Neural cell (in vitro differentiated cells): ENCODE results near the gene DNHD1. TPM values are rescaled to one million over a fixed set of nuclear protein-coding genes. Genes with fewer than 3 reads are reported as not detected.

Source experiments
- H2AFZ ChIP-seq: fragments of 200-600, 300-800 bp; sonication (generic), shearing (Covaris generic); 2 replicates; pipeline ENCODE4 v1.6.0; 2014; ENCODE audit warnings: low read depth, mild to moderate bottlenecking, antibody characterized with exemption, low read length, moderate library complexity
- H3F3A ChIP-seq: fragments of 200-600 bp; shearing (Covaris generic); 2 replicates; pipeline ENCODE4 v1.6.1; 2016; ENCODE audit warnings: mild to moderate bottlenecking, moderate library complexity, mixed read lengths, antibody characterized with exemption, low read length; ENCODE audit not compliant: insufficient read depth, poor library complexity, severe bottlenecking
- H3K27ac ChIP-seq: fragments of 200-600, 300-800 bp; sonication (generic), shearing (Covaris generic); 2 replicates; pipeline ENCODE4 v1.5.1; 2014; ENCODE audit warnings: mild to moderate bottlenecking, low read length, moderate library complexity
- H3K27me3 ChIP-seq: fragments of 300-800, 200-600 bp; sonication (generic), shearing (Covaris generic); 2 replicates; pipeline ENCODE4 v1.6.0; 2014; ENCODE audit warnings: mild to moderate bottlenecking, low read depth, low read length, moderate library complexity; ENCODE audit not compliant: insufficient read depth
- H3K36me3 ChIP-seq: fragments of 300-800, 200-600 bp; sonication (generic), shearing (Covaris generic); 2 replicates; pipeline ENCODE4 v1.5.1; 2014; ENCODE audit warnings: mild to moderate bottlenecking, antibody characterized with exemption, low read length, moderate library complexity; ENCODE audit not compliant: insufficient read depth
- H3K4me2 ChIP-seq: fragments of 300-800, 200-600 bp; sonication (generic), shearing (Covaris generic); 2 replicates; pipeline ENCODE4 v1.6.0; 2014; ENCODE audit warnings: mild to moderate bottlenecking, low read length
- H3K4me3 ChIP-seq: fragments of 300-800, 200-600 bp; sonication (generic), shearing (Covaris generic); 2 replicates; pipeline ENCODE4 v1.5.1; 2014; ENCODE audit warnings: mild to moderate bottlenecking, low read length, moderate library complexity
- H3K79me2 ChIP-seq: fragments of 200-600 bp; shearing (Covaris generic); replicated peaks from 2 replicates; pipeline ENCODE4 v1.6.0; 2014; ENCODE audit warnings: mild to moderate bottlenecking, low read length, moderate library complexity; ENCODE audit not compliant: insufficient read depth
- H3K9ac ChIP-seq: fragments of 300-800, 200-600 bp; sonication (generic), shearing (Covaris generic); 2 replicates; pipeline ENCODE4 v1.6.1; 2016; ENCODE audit warnings: mild to moderate bottlenecking, low read length, mixed read lengths
- H3K9me2 ChIP-seq: fragments of 200-600 bp; shearing (Covaris generic); 2 replicates; pipeline ENCODE4 v1.6.1; 2016; ENCODE audit warnings: mild to moderate bottlenecking, low read length, mixed read lengths; ENCODE audit not compliant: insufficient read depth
- H3K9me3 ChIP-seq: fragments of 200-600, 300-800 bp; sonication (generic), shearing (Covaris generic); 2 replicates; pipeline ENCODE4 v1.6.1; 2016; ENCODE audit warnings: mild to moderate bottlenecking, mixed run types, low read length, moderate library complexity, mixed read lengths
- H4K20me1 ChIP-seq: fragments of 200-600 bp; shearing (Covaris generic); 2 replicates; pipeline ENCODE4 v1.6.1; 2016; ENCODE audit warnings: mild to moderate bottlenecking, mixed run types; ENCODE audit not compliant: insufficient read depth
- EP300 ChIP-seq: fragments of 450-650 bp; conservative IDR thresholded peaks from 2 replicates; pipeline ENCODE4 v1.6.1; 2014; ENCODE audit warnings: antibody characterized with exemption, mild to moderate bottlenecking, moderate library complexity; ENCODE audit not compliant: poor library complexity, severe bottlenecking
- EZH2 ChIP-seq: fragments of 200-600, 300-800 bp; shearing (Covaris generic), sonication (generic); IDR thresholded peaks from 2 replicates; pipeline ENCODE4 v1.6.1; 2014; ENCODE audit warnings: antibody characterized with exemption, low read length, borderline replicate concordance, mild to moderate bottlenecking; ENCODE audit not compliant: insufficient read depth, poor library complexity, severe bottlenecking
- MXI1 ChIP-seq: fragments of 450-650 bp; conservative IDR thresholded peaks from 2 replicates; pipeline ENCODE4 v1.6.1; 2014; ENCODE audit warnings: antibody characterized with exemption, mild to moderate bottlenecking; ENCODE audit not compliant: poor library complexity, severe bottlenecking
- POLR2AphosphoS5 ChIP-seq: IDR thresholded peaks from 2 replicates; pipeline ENCODE4 v1.6.1; 2012
- RAD21 ChIP-seq: fragments of 450-650 bp; conservative IDR thresholded peaks from 2 replicates; pipeline ENCODE4 v1.6.1; 2014; ENCODE audit warnings: antibody characterized with exemption, mild to moderate bottlenecking, moderate library complexity
- SMC3 ChIP-seq: fragments of 450-650 bp; conservative IDR thresholded peaks from 2 replicates; pipeline ENCODE4 v1.6.1; 2014; ENCODE audit warnings: antibody characterized with exemption, mild to moderate bottlenecking, moderate library complexity; ENCODE audit not compliant: poor library complexity
- TAF1 ChIP-seq: IDR thresholded peaks from 2 replicates; pipeline ENCODE4 v1.6.1; 2012; ENCODE audit warnings: low read depth
- polyA plus RNA-seq: library from polyadenylated mRNA; depleted of rRNA; stranded (reverse); fragments of >200 nt; gene quantifications from 2 replicates; pipeline ENCODE4 v1.2.3, GENCODE V29; 2014
- TF ChIP-seq, protein P1 (sequence below): IDR thresholded peaks from 2 replicates; pipeline ENCODE4 v1.6.1; 2012; ENCODE audit warnings: borderline replicate concordance
- TF ChIP-seq, protein P2 (sequence below): fragments of 450-650 bp; IDR thresholded peaks from 2 replicates; pipeline ENCODE4 v1.5.1; 2014; ENCODE audit warnings: antibody characterized with exemption, mild to moderate bottlenecking, moderate library complexity; ENCODE audit not compliant: poor library complexity, severe bottlenecking

DNHD1 gene
- polyA plus RNA-seq, 1 donor from 2014 or later, result 5.1 TPM

GRCh38 chr11:6586434-6587359 is 89.6 kb downstream of the DNHD1 start:
- no peak overlapping the region for H2AFZ ChIP-seq

GRCh38 chr11:6587360-6587953 is 90.4 kb downstream of the DNHD1 start:
- no peak overlapping the region for H3K4me2 ChIP-seq
- no peak overlapping the region for H2AFZ ChIP-seq
- H3K9me3 ChIP-seq, result peaks cover 8% of the 10 kb centered on the region
- H3K79me2 ChIP-seq, result no peaks in the 10 kb centered on the region
- H3F3A ChIP-seq, result no peaks in the 10 kb centered on the region
- no peak overlapping the region for H3K4me3 ChIP-seq
- H3K27me3 ChIP-seq, result no peaks in the 10 kb centered on the region
- no peaks in the 10 kb centered on the region for H3K9me2 ChIP-seq
- H4K20me1 ChIP-seq, result no peaks in the 10 kb centered on the region
- no peak overlapping the region for H3K27ac ChIP-seq
- no peak for TF ChIP-seq POLR2AphosphoS5
- no peak for TF ChIP-seq SMC3
- no peak for TF ChIP-seq TAF1
- no peak for TF ChIP-seq EP300
- TF ChIP-seq RAD21, result no peak
- TF ChIP-seq MXI1, result no peak
- TF ChIP-seq, protein P1, sequence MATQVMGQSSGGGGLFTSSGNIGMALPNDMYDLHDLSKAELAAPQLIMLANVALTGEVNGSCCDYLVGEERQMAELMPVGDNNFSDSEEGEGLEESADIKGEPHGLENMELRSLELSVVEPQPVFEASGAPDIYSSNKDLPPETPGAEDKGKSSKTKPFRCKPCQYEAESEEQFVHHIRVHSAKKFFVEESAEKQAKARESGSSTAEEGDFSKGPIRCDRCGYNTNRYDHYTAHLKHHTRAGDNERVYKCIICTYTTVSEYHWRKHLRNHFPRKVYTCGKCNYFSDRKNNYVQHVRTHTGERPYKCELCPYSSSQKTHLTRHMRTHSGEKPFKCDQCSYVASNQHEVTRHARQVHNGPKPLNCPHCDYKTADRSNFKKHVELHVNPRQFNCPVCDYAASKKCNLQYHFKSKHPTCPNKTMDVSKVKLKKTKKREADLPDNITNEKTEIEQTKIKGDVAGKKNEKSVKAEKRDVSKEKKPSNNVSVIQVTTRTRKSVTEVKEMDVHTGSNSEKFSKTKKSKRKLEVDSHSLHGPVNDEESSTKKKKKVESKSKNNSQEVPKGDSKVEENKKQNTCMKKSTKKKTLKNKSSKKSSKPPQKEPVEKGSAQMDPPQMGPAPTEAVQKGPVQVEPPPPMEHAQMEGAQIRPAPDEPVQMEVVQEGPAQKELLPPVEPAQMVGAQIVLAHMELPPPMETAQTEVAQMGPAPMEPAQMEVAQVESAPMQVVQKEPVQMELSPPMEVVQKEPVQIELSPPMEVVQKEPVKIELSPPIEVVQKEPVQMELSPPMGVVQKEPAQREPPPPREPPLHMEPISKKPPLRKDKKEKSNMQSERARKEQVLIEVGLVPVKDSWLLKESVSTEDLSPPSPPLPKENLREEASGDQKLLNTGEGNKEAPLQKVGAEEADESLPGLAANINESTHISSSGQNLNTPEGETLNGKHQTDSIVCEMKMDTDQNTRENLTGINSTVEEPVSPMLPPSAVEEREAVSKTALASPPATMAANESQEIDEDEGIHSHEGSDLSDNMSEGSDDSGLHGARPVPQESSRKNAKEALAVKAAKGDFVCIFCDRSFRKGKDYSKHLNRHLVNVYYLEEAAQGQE, result no peak
- TF ChIP-seq, protein P2, sequence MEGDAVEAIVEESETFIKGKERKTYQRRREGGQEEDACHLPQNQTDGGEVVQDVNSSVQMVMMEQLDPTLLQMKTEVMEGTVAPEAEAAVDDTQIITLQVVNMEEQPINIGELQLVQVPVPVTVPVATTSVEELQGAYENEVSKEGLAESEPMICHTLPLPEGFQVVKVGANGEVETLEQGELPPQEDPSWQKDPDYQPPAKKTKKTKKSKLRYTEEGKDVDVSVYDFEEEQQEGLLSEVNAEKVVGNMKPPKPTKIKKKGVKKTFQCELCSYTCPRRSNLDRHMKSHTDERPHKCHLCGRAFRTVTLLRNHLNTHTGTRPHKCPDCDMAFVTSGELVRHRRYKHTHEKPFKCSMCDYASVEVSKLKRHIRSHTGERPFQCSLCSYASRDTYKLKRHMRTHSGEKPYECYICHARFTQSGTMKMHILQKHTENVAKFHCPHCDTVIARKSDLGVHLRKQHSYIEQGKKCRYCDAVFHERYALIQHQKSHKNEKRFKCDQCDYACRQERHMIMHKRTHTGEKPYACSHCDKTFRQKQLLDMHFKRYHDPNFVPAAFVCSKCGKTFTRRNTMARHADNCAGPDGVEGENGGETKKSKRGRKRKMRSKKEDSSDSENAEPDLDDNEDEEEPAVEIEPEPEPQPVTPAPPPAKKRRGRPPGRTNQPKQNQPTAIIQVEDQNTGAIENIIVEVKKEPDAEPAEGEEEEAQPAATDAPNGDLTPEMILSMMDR, result no peak
- no peak overlapping the region for H3K9ac ChIP-seq
- no peaks in the 10 kb centered on the region for H3K36me3 ChIP-seq

More at GRCh38 chr11:6586434-6587359, 89.6 kb downstream of the DNHD1 start:
- Histone ChIP-seq H3K9me3 (peaks cover 8% of the 10 kb centered on the region), H3K27ac (no peak overlapping the region), H4K20me1 (no peaks in the 10 kb centered on the region), H3K27me3 (no peaks in the 10 kb centered on the region), H3K79me2 (no peaks in the 10 kb centered on the region), H3K9ac (no peak overlapping the region), H3K4me2 (no peak overlapping the region), H3K9me2 (no peaks in the 10 kb centered on the region), H3K36me3 (no peaks in the 10 kb centered on the region), H3K4me3 (no peak overlapping the region), H3F3A (no peaks in the 10 kb centered on the region)
- TF ChIP-seq TAF1 (no peak), EZH2 (no peak), SMC3 (no peak), POLR2AphosphoS5 (no peak), MXI1 (no peak), RAD21 (no peak), EP300 (no peak)
- TF ChIP-seq, protein P2, result no peak
